ENCODE results near the gene OSBPL2. TPM values are rescaled to one million over a fixed set of nuclear protein-coding genes. Genes with fewer than 3 reads are reported as not detected.

OSBPL2 gene
- total RNA-seq, 1 experiment from 2014 or later, result 41.4 TPM

DNA sequence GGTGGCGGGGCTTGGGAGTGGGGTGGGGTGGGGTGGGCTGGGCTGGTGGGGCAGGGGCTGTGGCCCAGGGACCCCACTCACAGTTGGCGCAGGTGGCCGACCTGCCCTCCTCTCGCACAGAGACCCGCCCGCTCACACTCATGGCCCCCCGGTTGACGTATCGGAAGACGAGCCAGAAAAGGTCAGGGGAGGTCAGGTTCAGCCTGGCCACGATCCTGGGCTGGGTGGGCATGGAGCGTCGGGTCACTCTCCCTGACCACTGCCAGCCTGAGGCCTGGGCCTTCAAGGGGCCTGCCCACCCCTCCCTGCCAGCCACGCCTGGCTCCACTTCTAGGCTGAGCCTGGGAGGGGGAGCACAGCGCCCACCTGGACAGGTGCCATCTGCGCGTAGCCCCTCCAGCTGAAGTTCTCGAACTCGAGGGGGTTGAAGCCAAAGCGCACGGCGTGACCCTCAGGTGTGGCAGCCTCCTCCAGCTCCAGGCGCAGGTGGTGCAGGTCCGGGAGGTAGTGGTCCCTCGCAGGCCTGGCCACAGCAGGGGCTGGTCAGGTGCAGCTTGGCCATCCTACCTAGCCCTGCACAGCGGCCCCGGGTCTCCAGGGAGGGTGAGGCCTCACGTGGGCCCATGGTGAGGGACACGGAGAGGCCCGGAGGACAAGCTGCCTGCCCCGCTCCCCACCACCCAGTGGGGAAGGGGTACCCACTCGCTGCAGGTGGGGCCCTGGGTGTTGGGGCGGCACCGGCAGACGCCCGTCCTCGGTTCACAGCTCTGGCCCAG is 95.7 kb downstream of the OSBPL2 start:
- Histone ChIP-seq H3K4me3 (ENCODE audit: low read depth in 2 of 2, low read length in 2 of 2) (no peak overlapping the region), H3K27ac (ENCODE audit: low read length) (no peak overlapping the region), H3K4me1 (ENCODE audit: control insufficient read depth, insufficient read depth, low read length) (no peaks in the 10 kb centered on the region), H3K27me3 (ENCODE audit: control insufficient read depth, insufficient read depth, low read length) (no peaks in the 10 kb centered on the region), H3K36me3 (ENCODE audit: control insufficient read depth, insufficient read depth, low read length) (peaks cover 8% of the 10 kb centered on the region), H3K9me3 (ENCODE audit: control insufficient read depth, insufficient read depth, low read depth, low read length) (no peaks in the 10 kb centered on the region)
- intact Hi-C loops (cut with micrococcal nuclease; ENCODE audit: unreplicated experiment), result no loop called here
- ChIA-PET POLR2A (no interaction called here), CTCF (no interaction called here)
- BruUV-seq (replicated peaks), result no TSS peak
- DNase-seq (ENCODE audit: low read depth, low spot score) (no peak), ATAC-seq (0 out of 2 replicates have a peak, but pooled peaks have one; percentile 4)
- no peak for TF ChIP-seq SIN3A (IDR thresholded peaks at IDR 0.05; ENCODE audit: borderline replicate concordance, insufficient read depth, low read depth, low read length)
- TF ChIP-seq, protein P1, sequence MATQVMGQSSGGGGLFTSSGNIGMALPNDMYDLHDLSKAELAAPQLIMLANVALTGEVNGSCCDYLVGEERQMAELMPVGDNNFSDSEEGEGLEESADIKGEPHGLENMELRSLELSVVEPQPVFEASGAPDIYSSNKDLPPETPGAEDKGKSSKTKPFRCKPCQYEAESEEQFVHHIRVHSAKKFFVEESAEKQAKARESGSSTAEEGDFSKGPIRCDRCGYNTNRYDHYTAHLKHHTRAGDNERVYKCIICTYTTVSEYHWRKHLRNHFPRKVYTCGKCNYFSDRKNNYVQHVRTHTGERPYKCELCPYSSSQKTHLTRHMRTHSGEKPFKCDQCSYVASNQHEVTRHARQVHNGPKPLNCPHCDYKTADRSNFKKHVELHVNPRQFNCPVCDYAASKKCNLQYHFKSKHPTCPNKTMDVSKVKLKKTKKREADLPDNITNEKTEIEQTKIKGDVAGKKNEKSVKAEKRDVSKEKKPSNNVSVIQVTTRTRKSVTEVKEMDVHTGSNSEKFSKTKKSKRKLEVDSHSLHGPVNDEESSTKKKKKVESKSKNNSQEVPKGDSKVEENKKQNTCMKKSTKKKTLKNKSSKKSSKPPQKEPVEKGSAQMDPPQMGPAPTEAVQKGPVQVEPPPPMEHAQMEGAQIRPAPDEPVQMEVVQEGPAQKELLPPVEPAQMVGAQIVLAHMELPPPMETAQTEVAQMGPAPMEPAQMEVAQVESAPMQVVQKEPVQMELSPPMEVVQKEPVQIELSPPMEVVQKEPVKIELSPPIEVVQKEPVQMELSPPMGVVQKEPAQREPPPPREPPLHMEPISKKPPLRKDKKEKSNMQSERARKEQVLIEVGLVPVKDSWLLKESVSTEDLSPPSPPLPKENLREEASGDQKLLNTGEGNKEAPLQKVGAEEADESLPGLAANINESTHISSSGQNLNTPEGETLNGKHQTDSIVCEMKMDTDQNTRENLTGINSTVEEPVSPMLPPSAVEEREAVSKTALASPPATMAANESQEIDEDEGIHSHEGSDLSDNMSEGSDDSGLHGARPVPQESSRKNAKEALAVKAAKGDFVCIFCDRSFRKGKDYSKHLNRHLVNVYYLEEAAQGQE (IDR thresholded peaks at IDR 0.05; ENCODE audit: insufficient read depth in 1 of 2, low read depth in 2 of 2, low read length in 1 of 2), result no peak
- TF ChIP-seq TCF7L2 (IDR thresholded peaks at IDR 0.05; ENCODE audit: low read depth, low read length), result no peak
- TF ChIP-seq POLR2AphosphoS5 (IDR thresholded peaks at IDR 0.05; ENCODE audit: low read depth, low read length), result no peak
- TF ChIP-seq, protein P2, sequence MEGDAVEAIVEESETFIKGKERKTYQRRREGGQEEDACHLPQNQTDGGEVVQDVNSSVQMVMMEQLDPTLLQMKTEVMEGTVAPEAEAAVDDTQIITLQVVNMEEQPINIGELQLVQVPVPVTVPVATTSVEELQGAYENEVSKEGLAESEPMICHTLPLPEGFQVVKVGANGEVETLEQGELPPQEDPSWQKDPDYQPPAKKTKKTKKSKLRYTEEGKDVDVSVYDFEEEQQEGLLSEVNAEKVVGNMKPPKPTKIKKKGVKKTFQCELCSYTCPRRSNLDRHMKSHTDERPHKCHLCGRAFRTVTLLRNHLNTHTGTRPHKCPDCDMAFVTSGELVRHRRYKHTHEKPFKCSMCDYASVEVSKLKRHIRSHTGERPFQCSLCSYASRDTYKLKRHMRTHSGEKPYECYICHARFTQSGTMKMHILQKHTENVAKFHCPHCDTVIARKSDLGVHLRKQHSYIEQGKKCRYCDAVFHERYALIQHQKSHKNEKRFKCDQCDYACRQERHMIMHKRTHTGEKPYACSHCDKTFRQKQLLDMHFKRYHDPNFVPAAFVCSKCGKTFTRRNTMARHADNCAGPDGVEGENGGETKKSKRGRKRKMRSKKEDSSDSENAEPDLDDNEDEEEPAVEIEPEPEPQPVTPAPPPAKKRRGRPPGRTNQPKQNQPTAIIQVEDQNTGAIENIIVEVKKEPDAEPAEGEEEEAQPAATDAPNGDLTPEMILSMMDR (IDR thresholded peaks at IDR 0.05), result no peak
- in situ Hi-C loops (cut with HindIII; ENCODE audit: low pct_unique_long_range_greater_than_20kb, low sequenced_read_pairs), result no loop called here

DNA sequence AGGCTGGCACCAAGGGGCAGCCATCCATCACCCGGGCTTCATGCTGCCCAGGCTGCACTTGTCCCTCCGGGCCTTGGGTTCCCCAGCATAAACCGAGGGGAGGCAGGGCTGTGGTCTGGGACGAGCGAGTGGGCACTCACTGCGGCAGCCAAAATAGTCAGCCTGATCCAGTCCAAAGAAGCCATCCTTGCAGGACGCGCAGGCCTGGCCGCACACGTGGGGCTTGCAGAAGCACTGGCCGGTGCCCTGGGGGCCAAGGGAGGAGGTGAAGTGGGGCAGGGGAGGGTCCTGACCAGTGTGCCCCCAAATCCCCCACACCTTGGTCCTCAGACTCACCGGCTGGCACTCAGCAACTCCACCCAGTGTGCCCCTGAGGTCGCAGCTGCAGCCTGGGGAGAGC is 96.6 kb downstream of the OSBPL2 start:
- no peaks in the 10 kb centered on the region for H3K9me3 ChIP-seq (ENCODE audit: control insufficient read depth, insufficient read depth, low read depth, low read length)
- no peaks in the 10 kb centered on the region for H3K27me3 ChIP-seq (ENCODE audit: control insufficient read depth, insufficient read depth, low read length)
- intact Hi-C loops (cut with micrococcal nuclease; ENCODE audit: unreplicated experiment) (no loop called here), in situ Hi-C loops (cut with HindIII; ENCODE audit: low pct_unique_long_range_greater_than_20kb, low sequenced_read_pairs) (no loop called here)
- ChIA-PET POLR2A (no interaction called here), CTCF (no interaction called here)
- BruUV-seq (replicated peaks), result no TSS peak
- H3K27ac ChIP-seq (ENCODE audit: low read length), result no peak overlapping the region
- TF ChIP-seq, protein P2 (IDR thresholded peaks at IDR 0.05), result no peak
- TF ChIP-seq TCF7L2 (IDR thresholded peaks at IDR 0.05; ENCODE audit: low read depth, low read length), result no peak
- TF ChIP-seq SIN3A (IDR thresholded peaks at IDR 0.05; ENCODE audit: borderline replicate concordance, insufficient read depth, low read depth, low read length), result no peak
- no peak for TF ChIP-seq POLR2AphosphoS5 (IDR thresholded peaks at IDR 0.05; ENCODE audit: low read depth, low read length)
- TF ChIP-seq, protein P1 (IDR thresholded peaks at IDR 0.05; ENCODE audit: insufficient read depth in 1 of 2, low read depth in 2 of 2, low read length in 1 of 2), result no peak
- no peak for ATAC-seq
- H3K36me3 ChIP-seq (ENCODE audit: control insufficient read depth, insufficient read depth, low read length), result peaks cover 12% of the 10 kb centered on the region
- H3K4me3 ChIP-seq (ENCODE audit: low read depth in 2 of 2, low read length in 2 of 2), result no peak overlapping the region
- DNase-seq (ENCODE audit: low read depth, low spot score), result no peak
- no peaks in the 10 kb centered on the region for H3K4me1 ChIP-seq (ENCODE audit: control insufficient read depth, insufficient read depth, low read length)
